Panc1 (cell line): ENCODE measurements around the gene CDK5RAP2. TPM values are rescaled to one million over a fixed set of nuclear protein-coding genes. Genes with fewer than 3 reads are reported as not detected.

Experiments
- ATAC-seq: fragments of 200-7000 bp; cut with Tn5 transposase; 2 replicates; pipeline ENCODE4 v1.9.1; 2020; ENCODE audit warnings: mild to moderate bottlenecking, moderate library complexity
- BruUV-seq: library from RNA; stranded (reverse); fragments of 400-500 nt; replicated peaks from 2 replicates; lab custom pipeline; 2021; lab: Mats Ljungman, UMichigan
- CTCF ChIA-PET: fragments of 300-600 bp; sonication (Branson Sonifier 250); formaldehyde crosslinking; loops from one replicate; lab custom pipeline; 2022; ENCODE audit warnings: antibody characterized with exemption; lab: Charles Lee
- POLR2A ChIA-PET: fragments of 300-600 bp; sonication (Branson Sonifier 250); formaldehyde crosslinking; loops from one replicate; lab custom pipeline; 2022; ENCODE audit warnings: antibody characterized with exemption; lab: Charles Lee
- DNase-seq: peaks from one replicate; pipeline ENCODE4 v3.0.0-alpha.2; 2010; ENCODE audit warnings: low read depth, low spot score
- H3K27ac ChIP-seq: 2 replicates; pipeline ENCODE4 v1.5.1; 2011; ENCODE audit warnings: mild to moderate bottlenecking, low read length, inconsistent platforms
- H3K27me3 ChIP-seq: fragments of 200-500 bp; sonication (Bioruptor generic); 2 replicates; pipeline ENCODE4 v1.6.0; 2014; ENCODE audit warnings: low read length, inconsistent platforms; ENCODE audit not compliant: control insufficient read depth, insufficient read depth
- H3K36me3 ChIP-seq: fragments of 200-500 bp; sonication (Bioruptor generic); 2 replicates; pipeline ENCODE4 v1.5.1; 2014; ENCODE audit warnings: inconsistent platforms, mild to moderate bottlenecking, low read length, moderate library complexity; ENCODE audit not compliant: control insufficient read depth, insufficient read depth
- H3K4me1 ChIP-seq: 2 replicates; pipeline ENCODE4 v1.5.1; 2011; ENCODE audit warnings: inconsistent platforms, mild to moderate bottlenecking, low read length, moderate library complexity; ENCODE audit not compliant: control insufficient read depth, insufficient read depth
- H3K4me3 ChIP-seq, 2 experiments: 2 replicates each; pipeline ENCODE4 v1.5.1; 2011 to 2012; ENCODE audit warnings: low read depth in 2 of 2, low read length in 2 of 2, mild to moderate bottlenecking in 2 of 2, inconsistent platforms in 1 of 2, moderate library complexity in 1 of 2
- H3K9me3 ChIP-seq: fragments of 200-500 bp; sonication (Bioruptor generic); 2 replicates; pipeline ENCODE4 v1.5.1; 2014; ENCODE audit warnings: low read depth, mild to moderate bottlenecking, inconsistent platforms, low read length, moderate library complexity; ENCODE audit not compliant: control insufficient read depth, insufficient read depth
- CTCF ChIP-seq: fragments of 450-650 bp; IDR thresholded peaks from 2 replicates; pipeline ENCODE4 v1.5.1; 2017; ENCODE audit warnings: mild to moderate bottlenecking
- POLR2AphosphoS5 ChIP-seq: IDR thresholded peaks from 2 replicates; pipeline ENCODE4 v1.6.1; 2012; ENCODE audit warnings: mild to moderate bottlenecking, low read depth, low read length, moderate library complexity
- REST ChIP-seq, 2 experiments: IDR thresholded peaks; 2 replicates each; pipeline ENCODE4 v1.6.1; 2011 to 2012; ENCODE audit warnings: low read depth in 2 of 2, control low read depth in 1 of 2, low read length in 1 of 2, mild to moderate bottlenecking in 1 of 2, moderate library complexity in 1 of 2; ENCODE audit not compliant: insufficient read depth in 1 of 2
- SIN3A ChIP-seq: IDR thresholded peaks from 2 replicates; pipeline ENCODE4 v1.6.1; 2012; ENCODE audit warnings: low read depth, mild to moderate bottlenecking, low read length, moderate library complexity, borderline replicate concordance; ENCODE audit not compliant: insufficient read depth
- TCF7L2 ChIP-seq: IDR thresholded peaks from 2 replicates; pipeline ENCODE4 v1.6.1; 2011; ENCODE audit warnings: mild to moderate bottlenecking, low read depth, low read length, inconsistent platforms
- in situ Hi-C: cut with HindIII; loops from 2 replicates; pipeline ENCODE4 v1.10.0; 2016; ENCODE audit warnings: low sequenced_read_pairs, low pct_unique_long_range_greater_than_20kb
- intact Hi-C: fragments of 100-400 bp; cut with micrococcal nuclease; formaldehyde crosslinking; loops from one replicate; pipeline ENCODE4 v1.10.0; 2022; ENCODE audit not compliant: unreplicated experiment
- total RNA-seq: library from RNA; stranded (reverse); gene quantifications from one replicate; pipeline ENCODE4 v1.2.1, GENCODE V29; 2021; ENCODE audit not compliant: unreplicated experiment

Gene CDK5RAP2
- total RNA-seq, 1 experiment from 2014 or later = 47.7 TPM

GRCh38 chr9:120388003-120388855, 191.7 kb downstream of the CDK5RAP2 start:
- ATAC-seq (no peak), DNase-seq (no peak)
- no peaks in the 10 kb centered on the region for H3K36me3 ChIP-seq
- H3K4me1 ChIP-seq = no peaks in the 10 kb centered on the region
- TF ChIP-seq TCF7L2 (no peak), POLR2AphosphoS5 (no peak), REST (IDR thresholded peaks at IDR 0.05; ENCODE audit: insufficient read depth in 1 of 2, low read depth in 2 of 2, low read length in 1 of 2) (0 out of 4 replicates have a peak, but pooled peaks of 1 of the 2 experiments have one; percentile 38), SIN3A (no peak), CTCF (no peak)
- no peaks in the 10 kb centered on the region for H3K27me3 ChIP-seq
- no peaks in the 10 kb centered on the region for H3K9me3 ChIP-seq
- intact Hi-C loops (no loop called here), in situ Hi-C loops (no loop called here)
- BruUV-seq = no TSS peak
- POLR2A ChIA-PET = no interaction called here
- CTCF ChIA-PET = no interaction called here
- H3K4me3 ChIP-seq = no peak overlapping the region
- no peak overlapping the region for H3K27ac ChIP-seq

- Histone ChIP-seq H3K9me3 (no peaks in the 10 kb centered on the region), H3K36me3 (no peaks in the 10 kb centered on the region), H3K4me3 (no peak overlapping the region), H3K27ac (no peak overlapping the region), H3K27me3 (no peaks in the 10 kb centered on the region), H3K4me1 (no peaks in the 10 kb centered on the region)
- ChIA-PET CTCF (no interaction called here), POLR2A (no interaction called here)
- BruUV-seq = no TSS peak
- TF ChIP-seq CTCF (no peak), TCF7L2 (no peak), SIN3A (no peak), REST (IDR thresholded peaks at IDR 0.05; ENCODE audit: insufficient read depth in 1 of 2, low read depth in 2 of 2, low read length in 1 of 2) (no peak), POLR2AphosphoS5 (no peak)
- intact Hi-C loops (no loop called here), in situ Hi-C loops (no loop called here)
- DNase-seq (no peak), ATAC-seq (no peak)
These were observed 192.5 kb downstream of the CDK5RAP2 start for GRCh38 chr9:120387257-120388002.
